Fibroblast of skin of scalp (primary cell): ENCODE results near the gene ANKRD34B.

ENCODE experiments used
- DNase-seq: peaks from one replicate; pipeline ENCODE4 v3.0.0-alpha.2; 2013

Gene ANKRD34B

DNA sequence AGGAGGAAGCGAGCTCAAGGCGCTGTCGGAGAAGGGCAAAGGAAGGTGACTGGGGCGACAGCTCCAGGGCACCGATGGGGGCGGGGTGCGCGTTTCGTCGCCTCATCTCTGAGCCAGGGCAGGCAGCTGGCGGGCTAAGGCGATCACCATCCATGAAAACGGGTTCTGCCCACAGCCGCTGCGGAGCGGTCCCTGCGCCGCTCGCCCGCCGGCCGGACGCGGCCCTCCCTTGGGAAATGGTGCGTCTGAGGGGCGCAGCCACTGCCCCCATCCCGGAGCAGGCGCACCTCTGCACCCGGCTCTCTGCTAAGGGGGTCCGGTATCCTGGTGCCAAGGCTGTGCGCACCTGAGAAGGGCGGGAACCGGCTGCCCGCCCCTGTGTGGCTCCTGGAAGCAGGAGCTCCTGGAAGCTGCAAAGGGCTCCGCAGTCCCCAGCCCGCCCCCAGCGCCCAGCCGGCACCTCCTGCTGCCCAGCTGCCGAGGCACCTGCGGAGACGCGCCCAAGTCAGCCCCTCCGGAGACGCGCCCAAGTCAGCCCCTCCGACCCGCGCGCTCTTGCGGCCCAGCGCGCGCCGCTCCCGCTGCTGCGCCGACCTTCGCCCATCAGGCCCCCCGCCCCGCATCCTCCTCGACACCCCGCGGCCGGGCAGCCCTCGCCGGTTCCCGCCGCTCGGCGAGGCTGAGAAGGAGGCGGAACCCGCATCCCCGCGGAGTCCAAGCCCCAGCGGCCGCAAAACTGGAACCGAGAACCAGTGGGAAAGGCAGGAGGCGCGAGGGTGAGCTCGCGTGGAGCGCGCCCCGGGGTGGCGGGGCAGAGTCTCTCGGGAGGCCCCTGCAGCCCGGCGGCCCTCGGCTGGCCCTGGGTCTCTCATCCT, 757 bp downstream of the ANKRD34B start:
- DNase-seq = no peak

DNA sequence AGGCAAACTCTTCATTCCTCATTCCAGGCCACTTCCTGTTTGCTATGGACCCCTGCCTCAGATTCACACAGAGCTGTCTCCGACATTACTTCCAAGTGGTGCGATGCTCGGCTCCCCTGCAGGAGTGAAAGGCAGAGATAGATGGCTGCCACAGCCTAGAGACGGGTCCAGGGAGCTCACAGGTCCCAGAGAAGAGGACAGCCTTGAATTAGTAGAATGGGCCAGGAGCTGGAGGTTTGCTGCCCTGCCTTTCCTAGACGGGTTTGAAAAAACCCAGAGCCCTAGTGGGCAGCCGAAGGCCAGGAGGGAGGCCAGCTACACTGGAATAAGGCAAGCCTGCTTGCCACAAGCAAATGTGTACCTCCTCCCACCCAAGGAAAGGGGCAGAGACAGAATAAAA, 1.8 kb downstream of the ANKRD34B start:
- no peak for DNase-seq

DNA sequence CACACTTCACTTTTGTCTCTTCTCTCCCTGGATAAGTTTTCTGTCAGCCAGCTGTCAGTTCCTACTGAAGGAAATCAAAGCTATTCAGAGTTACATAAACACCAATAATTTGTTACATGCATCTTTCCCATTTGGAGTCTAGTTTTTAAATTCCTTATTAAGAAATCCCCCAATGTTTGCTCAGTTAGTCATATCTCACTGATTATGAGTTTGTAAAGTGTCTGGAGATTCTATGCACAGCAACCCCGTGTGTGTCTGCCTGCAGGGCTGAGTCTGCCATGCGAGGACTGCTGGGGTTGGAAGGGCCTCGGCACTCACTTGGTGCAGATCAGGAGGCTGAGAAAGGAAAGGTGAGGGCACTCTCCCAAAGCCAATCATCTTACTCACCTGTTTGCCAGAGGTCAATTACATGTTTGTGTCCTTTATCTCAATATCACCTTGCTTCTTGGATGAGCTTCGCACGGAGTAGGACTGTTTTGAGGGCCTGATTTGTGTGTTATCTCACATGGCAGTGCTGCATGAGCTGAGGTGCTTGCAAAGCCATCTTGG, 3.3 kb downstream of the ANKRD34B start:
- no peak for DNase-seq

DNA sequence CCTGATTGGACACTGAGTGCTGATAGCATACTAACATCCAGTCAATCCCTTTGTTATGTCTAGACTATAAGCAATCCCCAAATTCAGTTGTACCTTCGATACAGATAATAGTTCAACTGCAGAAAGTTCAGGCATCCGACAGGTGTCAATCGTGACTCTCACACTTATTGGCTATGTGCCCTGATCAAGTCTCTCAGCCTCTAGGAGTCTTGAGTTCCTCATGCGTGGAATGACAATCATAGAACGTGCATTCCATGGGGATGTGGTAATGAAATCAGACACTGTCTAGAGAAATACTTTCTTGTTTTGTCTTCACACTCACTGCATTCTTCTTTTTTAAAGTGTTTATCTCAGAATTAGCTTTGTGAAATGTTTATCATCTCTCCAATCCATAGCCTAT, 4.8 kb downstream of the ANKRD34B start:
- DNase-seq = peak; percentile 14

DNA sequence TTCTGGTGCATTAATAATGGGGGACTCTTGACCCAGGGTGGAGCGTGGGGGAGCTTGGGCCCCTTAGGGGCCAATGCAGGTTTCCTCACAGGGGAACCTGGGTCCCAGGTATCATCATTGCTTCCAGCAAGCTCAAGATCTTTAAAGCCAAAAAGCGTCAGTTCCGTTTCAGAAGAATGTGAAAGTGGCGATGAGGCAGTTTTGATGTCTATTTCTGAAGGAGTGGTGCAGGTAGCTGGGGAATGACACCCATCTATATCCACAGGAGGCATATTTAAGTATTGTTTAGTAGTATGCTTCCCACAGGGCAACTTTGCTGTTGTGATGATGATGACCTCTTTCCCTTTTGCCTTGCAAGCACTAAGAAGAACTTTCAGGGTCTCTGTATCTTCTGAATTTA, 10.8 kb downstream of the ANKRD34B start:
- DNase-seq = no peak

DNA sequence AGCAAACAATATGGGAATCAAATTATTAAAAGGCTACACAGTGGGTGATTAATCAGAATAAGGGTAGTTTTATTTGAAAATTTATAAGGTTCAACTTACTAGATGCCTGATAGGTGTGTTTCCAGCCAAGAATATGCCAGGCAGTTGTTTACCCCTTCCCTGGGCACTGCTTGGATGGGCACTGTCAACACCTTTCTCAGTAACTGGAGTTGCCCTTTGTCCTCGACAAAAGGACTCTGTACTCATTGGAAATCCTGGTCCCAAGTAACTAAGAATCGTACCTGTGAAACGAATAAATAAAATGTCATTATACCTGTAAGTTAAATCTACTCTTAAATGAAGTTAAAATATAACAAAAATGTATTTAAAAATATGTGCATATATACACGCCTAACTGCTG, 15.0 kb downstream of the ANKRD34B start:
- no peak for DNase-seq

DNA sequence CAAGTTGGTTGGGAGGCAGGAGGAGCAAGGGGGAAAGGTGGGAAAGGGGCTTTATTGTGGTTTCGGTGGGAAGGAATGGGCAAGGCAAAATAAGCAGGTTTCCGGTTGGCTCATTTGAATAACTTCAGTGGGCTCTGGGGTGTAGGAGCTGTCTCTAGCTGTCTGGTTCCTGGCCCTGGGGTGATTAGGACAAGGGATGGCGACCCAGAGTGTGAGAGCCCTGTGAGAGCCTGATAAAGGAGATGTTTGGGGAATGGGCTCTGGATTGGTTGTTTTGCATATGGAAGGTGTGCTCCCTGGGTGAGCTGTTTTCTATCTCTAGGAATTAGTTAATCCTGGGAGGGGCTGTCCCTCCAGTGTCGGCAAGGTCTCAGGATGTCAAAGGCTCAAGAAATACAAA, 15.4 kb downstream of the ANKRD34B start:
- DNase-seq = no peak

DNA sequence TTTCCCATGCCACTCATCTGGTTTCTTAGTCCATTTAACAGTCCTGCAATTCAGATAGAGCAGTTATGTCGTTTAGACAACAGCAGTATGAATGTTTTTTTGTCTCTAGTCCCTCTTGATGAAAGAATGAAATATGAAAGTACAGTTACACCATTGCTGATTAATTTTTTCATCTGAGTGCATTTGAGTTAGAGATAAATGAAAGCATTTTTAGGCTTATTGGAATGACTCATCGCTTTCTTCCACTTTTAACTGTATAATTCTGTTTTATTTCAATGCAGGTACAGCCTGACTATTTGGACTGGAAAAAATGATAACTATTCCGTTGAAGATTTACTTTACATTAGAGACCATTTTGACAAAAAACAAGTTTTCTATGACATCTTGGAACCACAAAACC, 28.7 kb downstream of the ANKRD34B start:
- no peak for DNase-seq

DNA sequence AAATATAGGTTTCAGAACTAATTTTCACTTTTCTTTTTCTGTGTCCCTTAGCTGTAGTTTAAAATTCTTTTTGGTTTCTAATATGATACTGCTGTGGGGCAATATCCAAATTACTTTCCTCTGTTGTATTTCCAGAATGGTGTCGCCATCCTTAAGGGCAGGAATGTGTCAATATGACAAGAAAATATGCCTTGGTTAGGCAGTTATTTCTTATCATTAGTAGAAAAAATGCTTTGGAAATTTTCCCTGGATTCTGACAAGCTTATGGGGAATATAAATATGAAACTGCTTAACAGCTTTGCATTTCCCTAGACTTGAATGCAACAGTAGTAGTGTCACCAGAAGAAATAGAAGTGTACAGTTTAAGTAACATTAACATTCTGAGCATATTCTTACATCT, 29.4 kb downstream of the ANKRD34B start:
- DNase-seq = no peak

DNA sequence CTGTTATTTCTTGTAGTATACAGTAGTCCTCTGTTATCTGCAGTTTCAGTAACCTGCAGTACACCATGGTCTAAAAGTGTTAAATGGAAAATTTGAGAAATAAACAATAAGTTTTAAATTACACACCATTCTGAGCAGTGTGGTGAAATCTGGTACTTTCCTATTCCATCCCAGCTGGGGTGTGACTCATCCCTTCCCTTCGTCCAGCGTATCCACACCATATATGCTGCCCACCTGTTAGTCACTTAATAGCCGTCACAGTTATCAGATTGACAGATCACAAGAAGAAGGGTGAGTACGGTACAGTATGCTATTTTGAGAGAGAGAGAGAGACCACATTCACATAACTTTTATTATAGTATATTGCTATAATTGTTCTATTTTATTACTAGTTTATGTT, 53.3 kb downstream of the ANKRD34B start:
- DNase-seq = no peak

DNA sequence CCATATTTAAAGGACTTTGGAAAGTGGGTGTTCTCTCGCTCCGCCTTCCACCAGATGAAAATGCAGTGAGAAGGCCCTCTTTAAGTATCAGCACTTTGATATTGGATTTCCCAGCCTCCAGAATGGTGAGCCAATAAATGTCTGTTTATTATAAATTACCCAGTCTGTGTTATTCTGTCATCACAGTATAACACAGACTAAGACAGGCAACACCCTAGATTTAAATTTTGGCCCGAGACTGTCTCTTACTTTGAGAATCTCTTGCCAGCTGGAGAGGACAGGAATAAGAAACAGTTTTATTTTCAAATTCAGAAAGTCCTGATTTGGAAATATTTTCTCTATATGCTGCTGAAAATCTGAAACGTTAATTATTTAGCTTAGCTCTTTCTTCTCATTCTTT, 60.7 kb downstream of the ANKRD34B start:
- no peak for DNase-seq

DNA sequence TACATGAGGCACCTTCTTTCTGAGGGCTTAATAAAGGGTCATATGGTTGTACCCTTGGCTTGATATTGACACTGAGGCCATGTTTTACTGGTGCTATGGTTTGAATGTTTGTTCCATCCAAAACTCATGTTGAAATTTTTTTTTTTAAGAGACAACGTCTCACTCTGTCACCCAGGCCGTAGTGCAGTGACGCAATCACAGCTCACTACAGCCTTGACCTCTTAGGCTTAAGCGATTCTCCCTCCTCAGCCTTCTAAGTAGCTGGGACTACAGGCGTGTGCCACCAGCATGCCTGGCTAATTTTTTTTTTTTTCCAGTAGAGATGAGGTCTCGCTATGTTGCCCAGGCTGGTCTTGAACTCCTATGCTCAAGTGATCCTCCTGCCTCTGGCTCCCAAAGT, 61.2 kb downstream of the ANKRD34B start:
- no peak for DNase-seq

DNA sequence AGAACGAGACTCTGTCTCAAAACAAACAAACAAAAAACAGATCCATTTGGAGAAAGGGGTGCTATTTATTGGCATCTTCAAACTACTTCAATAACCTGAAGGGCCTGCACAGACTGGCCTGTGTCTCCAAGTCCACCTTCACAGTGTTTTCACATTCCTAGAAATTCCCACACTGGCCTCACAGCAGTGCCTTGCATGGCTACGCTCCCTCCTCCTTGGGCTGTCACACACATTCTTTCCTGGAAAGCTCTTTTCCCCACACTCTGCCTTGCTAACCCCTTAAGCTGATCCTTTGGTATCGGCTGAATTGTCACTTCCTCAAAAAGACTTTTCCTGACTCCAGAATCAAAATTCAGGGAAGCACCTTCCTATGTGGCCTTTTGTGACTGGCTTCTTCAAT, 62.4 kb downstream of the ANKRD34B start:
- no peak for DNase-seq
